ENCODE results near the gene CLUH.

Gene CLUH

GRCh38 chr17:2731807-2732206 lies 20.2 kb upstream of the CLUH start:
- no peak for DNase-seq (ENCODE audit: low spot score)
- no peak overlapping the region for H3K27ac ChIP-seq
- TF ChIP-seq CTCF (IDR thresholded peaks at IDR 0.05) = no peak
- H3K4me3 ChIP-seq = no peak overlapping the region

- DNase-seq (ENCODE audit: low spot score) = no peak
- TF ChIP-seq CTCF (IDR thresholded peaks at IDR 0.05) = no peak
- H3K27ac ChIP-seq = no peak overlapping the region
- H3K4me3 ChIP-seq = no peak overlapping the region
Observed at GRCh38 chr17:2730764-2731353, 19.3 kb upstream of the CLUH start.

GRCh38 chr17:2724784-2725164 lies 13.2 kb upstream of the CLUH start:
- TF ChIP-seq CTCF (IDR thresholded peaks at IDR 0.05) = no peak
- H3K27ac ChIP-seq = peak overlapping the region in 1 of 2 donors; percentile 37
- H3K4me3 ChIP-seq = peak overlapping the region; percentile 62
- DNase-seq (ENCODE audit: low spot score) = no peak

- no peak for DNase-seq (ENCODE audit: low spot score)
- H3K27ac ChIP-seq = peak overlapping the region in 1 of 2 donors; percentile 37
- H3K4me3 ChIP-seq = peak overlapping the region; percentile 62
- TF ChIP-seq CTCF (IDR thresholded peaks at IDR 0.05) = no peak
Observed at GRCh38 chr17:2723997-2724783, 12.6 kb upstream of the CLUH start.

- no peak for DNase-seq (ENCODE audit: low spot score)
- no peak for TF ChIP-seq CTCF (IDR thresholded peaks at IDR 0.05)
- peak overlapping the region; percentile 62 for H3K4me3 ChIP-seq
- H3K27ac ChIP-seq = peak overlapping the region in 1 of 2 donors; percentile 37
Observed at GRCh38 chr17:2723505-2723996, 12.0 kb upstream of the CLUH start.

- Histone ChIP-seq H3K27ac (no peak overlapping the region), H3K4me3 (no peak overlapping the region)
- no peak for TF ChIP-seq CTCF (IDR thresholded peaks at IDR 0.05)
- DNase-seq (ENCODE audit: low spot score) = no peak
Observed at GRCh38 chr17:2722611-2723010, 11.0 kb upstream of the CLUH start.

GRCh38 chr17:2721603-2722002 lies 10.0 kb upstream of the CLUH start:
- no peak for TF ChIP-seq CTCF (IDR thresholded peaks at IDR 0.05)
- Histone ChIP-seq H3K4me3 (no peak overlapping the region), H3K27ac (no peak overlapping the region)
- no peak for DNase-seq (ENCODE audit: low spot score)

All from coronary artery (tissue), 2 donors.